ENCODE results near the gene PALLD.

DNA sequence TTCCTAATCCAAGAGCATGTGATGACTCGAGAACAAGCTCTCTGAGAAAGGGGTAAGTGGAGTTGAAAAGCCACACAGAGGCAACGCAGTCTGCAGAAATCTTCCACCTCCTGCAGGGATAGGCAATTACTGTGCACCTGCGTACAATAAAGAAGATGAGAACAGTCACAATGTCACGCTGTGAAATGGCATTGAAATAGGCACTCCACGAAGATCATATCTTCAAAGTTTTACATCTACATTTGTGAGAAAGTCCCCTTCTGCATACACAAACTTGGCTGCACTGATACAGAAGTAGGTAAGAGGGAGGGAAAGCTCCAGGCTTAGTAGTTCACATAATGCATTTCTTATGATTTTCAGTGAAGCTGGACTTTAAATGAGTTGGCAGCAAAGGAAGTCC lies 43.7 kb upstream of the PALLD start:
- TF ChIP-seq, protein P1, sequence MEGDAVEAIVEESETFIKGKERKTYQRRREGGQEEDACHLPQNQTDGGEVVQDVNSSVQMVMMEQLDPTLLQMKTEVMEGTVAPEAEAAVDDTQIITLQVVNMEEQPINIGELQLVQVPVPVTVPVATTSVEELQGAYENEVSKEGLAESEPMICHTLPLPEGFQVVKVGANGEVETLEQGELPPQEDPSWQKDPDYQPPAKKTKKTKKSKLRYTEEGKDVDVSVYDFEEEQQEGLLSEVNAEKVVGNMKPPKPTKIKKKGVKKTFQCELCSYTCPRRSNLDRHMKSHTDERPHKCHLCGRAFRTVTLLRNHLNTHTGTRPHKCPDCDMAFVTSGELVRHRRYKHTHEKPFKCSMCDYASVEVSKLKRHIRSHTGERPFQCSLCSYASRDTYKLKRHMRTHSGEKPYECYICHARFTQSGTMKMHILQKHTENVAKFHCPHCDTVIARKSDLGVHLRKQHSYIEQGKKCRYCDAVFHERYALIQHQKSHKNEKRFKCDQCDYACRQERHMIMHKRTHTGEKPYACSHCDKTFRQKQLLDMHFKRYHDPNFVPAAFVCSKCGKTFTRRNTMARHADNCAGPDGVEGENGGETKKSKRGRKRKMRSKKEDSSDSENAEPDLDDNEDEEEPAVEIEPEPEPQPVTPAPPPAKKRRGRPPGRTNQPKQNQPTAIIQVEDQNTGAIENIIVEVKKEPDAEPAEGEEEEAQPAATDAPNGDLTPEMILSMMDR (IDR thresholded peaks at IDR 0.05; ENCODE audit: poor library complexity, severe bottlenecking), result no peak
- TF ChIP-seq MXI1 (conservative IDR thresholded peaks at IDR 0.05; ENCODE audit: poor library complexity, severe bottlenecking) (no peak), TAF1 (IDR thresholded peaks at IDR 0.05; ENCODE audit: low read depth) (no peak)
